Ectodermal cell (in vitro differentiated cells): Measurements from ENCODE around the gene CHRM4.
A peak's percentile ranks its signal among the peaks of the same experiment; 100 is the strongest.
"Not testable (repeated sequence)": the region's sequence is repeated elsewhere in the genome, so short reads cannot be mapped to it uniquely, and the experiment has no call there.

Source experiments
- H3K27ac ChIP-seq: 2 replicates; pipeline ENCODE4 v1.7.0; 2013; ENCODE audit warnings: mild to moderate bottlenecking, low read depth, low read length; ENCODE audit not compliant: insufficient read depth, poor library complexity, severe bottlenecking
- H3K27me3 ChIP-seq: 2 replicates; pipeline ENCODE4 v1.7.0; 2013; ENCODE audit warnings: mild to moderate bottlenecking, low read length; ENCODE audit not compliant: insufficient read depth, control insufficient read depth, poor library complexity, severe bottlenecking
- H3K36me3 ChIP-seq: one replicate; pipeline ENCODE4 v1.7.0; 2013; ENCODE audit warnings: low read length; ENCODE audit not compliant: control insufficient read depth, insufficient read depth
- H3K4me1 ChIP-seq: one replicate; pipeline ENCODE4 v1.7.0; 2013; ENCODE audit warnings: low read length; ENCODE audit not compliant: control insufficient read depth, insufficient read depth
- H3K4me3 ChIP-seq: 2 replicates; pipeline ENCODE4 v1.7.0; 2013; ENCODE audit warnings: low read depth, low read length, control low read depth; ENCODE audit not compliant: insufficient read depth
- H3K9me3 ChIP-seq: 2 replicates; pipeline ENCODE4 v1.7.0; 2013; ENCODE audit warnings: mild to moderate bottlenecking, low read length, moderate library complexity; ENCODE audit not compliant: control insufficient read depth
- WGBS, 2 experiments: methylation state at CpG; one replicate each; pipeline ENCODE4 v1.1.7; 2013; ENCODE audit warnings: missing lambda C conversion rate in 2 of 2; 5-methylcytosine and 5-hydroxymethylcytosine counted together

CHRM4 gene

DNA sequence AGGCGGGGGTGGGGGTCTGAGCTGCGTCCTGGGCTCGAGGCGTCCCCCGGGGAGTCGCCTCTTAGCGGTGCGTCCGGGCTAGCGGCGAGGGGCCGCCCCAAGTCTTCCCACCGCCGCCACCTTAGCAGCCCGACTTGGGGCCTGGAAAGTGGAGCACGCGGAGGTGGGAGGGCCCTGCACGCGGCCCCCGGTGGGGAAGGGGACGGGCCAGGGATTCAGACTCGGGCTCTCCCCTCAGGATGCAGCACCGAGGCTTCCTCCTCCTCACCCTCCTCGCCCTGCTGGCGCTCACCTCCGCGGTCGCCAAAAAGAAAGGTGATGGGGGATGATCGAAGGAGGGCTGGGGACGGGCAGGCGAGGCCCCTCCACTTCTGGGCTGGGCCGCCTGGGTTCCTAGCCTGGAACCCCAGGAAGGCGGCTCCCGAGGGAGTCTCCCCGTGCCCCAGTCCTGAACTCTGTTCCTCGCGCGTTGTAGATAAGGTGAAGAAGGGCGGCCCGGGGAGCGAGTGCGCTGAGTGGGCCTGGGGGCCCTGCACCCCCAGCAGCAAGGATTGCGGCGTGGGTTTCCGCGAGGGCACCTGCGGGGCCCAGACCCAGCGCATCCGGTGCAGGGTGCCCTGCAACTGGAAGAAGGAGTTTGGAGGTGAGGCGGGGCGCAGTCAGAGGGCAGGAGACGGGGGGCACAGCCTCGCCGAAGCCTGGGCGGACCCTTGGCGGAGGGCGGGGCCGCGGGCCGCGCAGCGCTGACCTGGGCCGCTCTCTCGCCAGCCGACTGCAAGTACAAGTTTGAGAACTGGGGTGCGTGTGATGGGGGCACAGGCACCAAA is 9.5 kb downstream of the CHRM4 start:
- H3K27me3 ChIP-seq = peaks cover 8% of the 10 kb centered on the region
- H3K4me3 ChIP-seq = peak overlapping the region; percentile 95
- H3K9me3 ChIP-seq = no peaks in the 10 kb centered on the region
- 0 to 1% methylated on average over 66 of the region's 66 CpGs for WGBS, 2 experiments
- peak overlapping the region; percentile 94 for H3K27ac ChIP-seq
- peaks cover 3% of the 10 kb centered on the region for H3K36me3 ChIP-seq
- peaks cover 27% of the 10 kb centered on the region for H3K4me1 ChIP-seq

DNA sequence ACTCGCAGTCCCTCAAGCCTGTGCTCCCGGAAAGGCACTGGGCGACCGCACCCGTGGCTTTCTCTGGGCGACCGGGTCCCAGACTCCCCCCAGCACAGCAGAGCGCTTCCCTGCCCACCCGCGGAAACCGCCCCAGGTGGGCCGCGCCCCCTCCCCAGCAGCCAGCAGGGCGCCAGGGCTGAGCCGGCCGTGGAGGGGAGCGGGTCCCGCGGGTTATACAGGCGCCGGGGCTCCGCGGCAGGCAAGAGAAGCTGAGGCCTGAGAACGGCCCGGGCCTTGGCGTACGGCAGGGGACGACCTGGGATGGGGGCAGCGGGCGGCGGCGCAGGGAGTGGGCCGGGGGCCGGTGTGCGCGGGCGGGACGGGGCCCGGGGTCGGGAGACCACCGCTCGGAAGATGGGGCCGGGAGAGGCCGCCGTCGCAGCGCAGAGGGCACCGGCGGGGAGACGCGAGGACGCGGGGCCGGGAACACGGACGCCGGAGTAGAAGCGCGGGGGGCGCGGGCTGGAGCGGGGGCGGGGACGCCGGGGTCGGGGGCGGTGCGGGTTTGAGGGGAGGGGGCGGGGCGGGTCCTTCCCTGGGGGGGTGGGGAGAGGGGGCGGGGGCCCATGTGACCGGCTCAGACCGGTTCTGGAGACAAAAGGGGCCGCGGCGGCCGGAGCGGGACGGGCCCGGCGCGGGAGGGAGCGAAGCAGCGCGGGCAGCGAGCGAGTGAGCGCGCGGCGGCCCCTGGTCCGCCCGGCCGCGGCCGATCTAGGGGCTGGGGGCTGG is 10.3 kb downstream of the CHRM4 start, which contains the start of gene MDK:
Gene MDK, plus strand, starts transcription at position 622 of the 771 bp plus-strand sequence. CDS start 389 bp downstream, outside the sequence.
- WGBS, 2 experiments = 0 to 1% methylated on average over 77 to 83 of the region's 96 CpGs

DNA sequence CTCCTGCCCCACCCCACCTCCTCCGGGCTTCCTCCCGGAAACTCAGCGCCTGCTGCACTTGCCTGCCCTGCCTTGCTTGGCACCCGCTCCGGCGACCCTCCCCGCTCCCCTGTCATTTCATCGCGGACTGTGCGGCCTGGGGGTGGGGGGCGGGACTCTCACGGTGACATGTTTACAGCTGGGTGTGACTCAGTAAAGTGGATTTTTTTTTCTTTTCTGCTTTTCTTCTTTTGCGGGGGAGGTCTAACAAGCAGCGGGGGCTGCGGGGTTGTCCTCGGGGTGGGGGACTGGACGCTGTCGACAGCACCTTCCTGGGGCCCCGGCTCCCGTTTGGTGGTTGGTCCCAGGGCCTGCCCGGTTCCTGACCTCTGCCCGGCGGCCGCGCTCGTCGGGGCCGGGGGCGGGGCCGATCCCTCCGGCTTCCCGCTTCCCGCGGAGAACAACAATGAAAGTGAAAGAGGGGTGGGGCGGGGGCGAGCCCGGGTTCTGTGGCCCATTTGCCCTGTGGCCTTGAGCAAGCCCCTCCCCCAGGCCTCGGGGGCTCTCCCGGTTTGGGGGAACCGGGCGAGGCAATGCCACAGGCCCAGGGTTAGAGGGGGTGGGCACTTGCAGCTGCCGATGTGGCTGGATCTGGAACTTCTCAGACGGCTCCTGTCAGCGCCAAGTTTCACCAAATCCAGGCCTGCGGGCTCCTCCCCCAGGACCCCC is 11.1 kb downstream of the CHRM4 start:
- Histone ChIP-seq H3K9me3 (no peaks in the 10 kb centered on the region), H3K27ac (peak overlapping the region; percentile 96), H3K4me3 (peak overlapping the region; percentile 95), H3K36me3 (peaks cover 3% of the 10 kb centered on the region), H3K27me3 (no peaks in the 10 kb centered on the region), H3K4me1 (peaks cover 27% of the 10 kb centered on the region)
- 0% methylated on average over 44 to 45 of the region's 45 CpGs for WGBS, 2 experiments

More for the DNA sequence above, 10.3 kb downstream of the CHRM4 start, which contains the start of gene MDK:
- H3K27ac ChIP-seq = peak within 1 kb of the TSS; percentile 96
- peaks cover 27% of the 10 kb centered on the region for H3K4me1 ChIP-seq
- H3K36me3 ChIP-seq = peaks cover 3% of the 10 kb centered on the region
- H3K9me3 ChIP-seq = no peaks in the 10 kb centered on the region
- peak within 1 kb of the TSS; percentile 95 for H3K4me3 ChIP-seq
- H3K27me3 ChIP-seq = peaks cover 1% of the 10 kb centered on the region

GRCh38 chr11:46379482-46380293 is 11.9 kb downstream of the CHRM4 start:
- not testable (repeated sequence) for H3K27me3 ChIP-seq, H3K36me3 ChIP-seq, H3K9me3 ChIP-seq
- 14 to 15% methylated on average over 33 to 34 of the region's 36 CpGs for WGBS, 2 experiments
- H3K4me1 ChIP-seq = peaks cover 27% of the 10 kb centered on the region
- peak overlapping the region; percentile 95 for H3K4me3 ChIP-seq
- H3K27ac ChIP-seq = peak overlapping the region; percentile 96

- Histone ChIP-seq H3K36me3 (peaks cover 8% of the 10 kb centered on the region), H3K4me3 (no peak overlapping the region), H3K27ac (peak overlapping the region; percentile 38), H3K4me1 (peaks cover 25% of the 10 kb centered on the region), H3K27me3 (no peaks in the 10 kb centered on the region), H3K9me3 (no peaks in the 10 kb centered on the region)
- 79 to 83% methylated on average over 20 of the region's 20 CpGs for WGBS, 2 experiments
These were observed 12.6 kb downstream of the CHRM4 start for GRCh38 chr11:46378811-46379481.

- no peaks in the 10 kb centered on the region for H3K27me3 ChIP-seq
- no peaks in the 10 kb centered on the region for H3K9me3 ChIP-seq
- peaks cover 18% of the 10 kb centered on the region for H3K4me1 ChIP-seq
- H3K27ac ChIP-seq = no peak overlapping the region
- 94 to 96% methylated on average over 10 of the region's 10 CpGs for WGBS, 2 experiments
- no peak overlapping the region for H3K4me3 ChIP-seq
- peaks cover 7% of the 10 kb centered on the region for H3K36me3 ChIP-seq
These were observed 13.3 kb downstream of the CHRM4 start for GRCh38 chr11:46378296-46378695.

GRCh38 chr11:46377831-46378230 is 13.7 kb downstream of the CHRM4 start:
- Histone ChIP-seq H3K4me1 (peaks cover 13% of the 10 kb centered on the region), H3K27me3 (no peaks in the 10 kb centered on the region), H3K4me3 (no peak overlapping the region), H3K9me3 (no peaks in the 10 kb centered on the region), H3K27ac (no peak overlapping the region), H3K36me3 (peaks cover 5% of the 10 kb centered on the region)
- 93 to 95% methylated on average over 5 of the region's 5 CpGs for WGBS, 2 experiments

DNA sequence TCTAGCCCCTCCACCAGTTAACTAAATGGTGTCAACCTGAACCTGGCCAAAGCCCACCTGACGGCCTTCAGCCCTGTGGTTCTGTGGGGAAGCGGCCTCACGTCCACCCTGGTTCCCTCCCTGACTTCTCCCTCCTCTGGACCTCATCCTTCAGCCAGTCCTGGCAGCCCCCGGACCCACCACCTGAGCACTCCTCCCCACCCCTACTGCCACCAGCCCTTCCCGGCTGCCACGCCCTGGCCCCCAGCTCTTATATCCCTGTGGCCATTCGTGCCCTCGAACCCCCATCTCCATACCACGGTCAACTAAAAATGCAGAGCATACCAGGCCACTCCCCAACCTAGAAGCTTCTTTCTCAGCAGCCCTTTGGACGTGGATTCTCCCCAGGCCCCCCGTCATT is 14.3 kb downstream of the CHRM4 start:
- Histone ChIP-seq H3K27me3 (no peaks in the 10 kb centered on the region), H3K4me1 (peaks cover 10% of the 10 kb centered on the region), H3K4me3 (no peak overlapping the region), H3K9me3 (no peaks in the 10 kb centered on the region), H3K27ac (no peak overlapping the region), H3K36me3 (peaks cover 5% of the 10 kb centered on the region)
- 93 to 96% methylated on average over 11 of the region's 11 CpGs for WGBS, 2 experiments
